T-helper 1 cell treated with Interleukin-12 subunit alpha and Interleukin-12 subunit beta and Interleukin-4 antibody, amounts not matched to agents 30 ng/mL and 1 ng/mL, for 36 hours (primary cell): ENCODE measurements around the gene PDZK1IP1. TPM values are rescaled to one million over a fixed set of nuclear protein-coding genes. Genes with fewer than 3 reads are reported as not detected.
"Not testable (repeated sequence)": the region's sequence is repeated elsewhere in the genome, so short reads cannot be mapped to it uniquely, and the experiment has no call there.

ENCODE experiments used
- intact Hi-C: fragments of 100-400 bp; cut with micrococcal nuclease; formaldehyde crosslinking; loops from one replicate; pipeline ENCODE4 v1.15.1; 2024
- total RNA-seq: library from RNA; stranded (reverse); gene quantifications from 2 replicates; pipeline ENCODE4 v1.2.3, GENCODE V29; 2022

The PDZK1IP1 gene
- total RNA-seq, 1 donor from 2014 or later, result not detected

DNA sequence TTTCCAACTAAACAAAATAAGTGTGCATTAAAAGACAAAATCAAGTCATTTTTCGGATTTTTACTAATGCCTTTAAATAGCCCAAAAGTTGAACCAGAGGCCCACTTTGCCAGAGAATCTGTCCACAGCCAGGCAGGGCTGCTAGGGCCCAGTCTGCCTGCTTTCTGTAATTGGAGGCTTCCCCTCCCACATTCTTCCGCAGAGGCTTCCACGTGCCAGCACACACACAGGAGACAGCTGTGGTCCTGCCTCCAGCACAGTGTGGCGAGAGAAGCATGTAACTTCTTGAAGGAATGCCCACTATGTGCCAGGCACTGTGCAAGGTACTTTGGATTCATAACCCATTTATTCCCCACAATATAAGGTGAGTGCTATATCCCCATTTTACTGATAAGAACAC, 11.3 kb upstream of the PDZK1IP1 start:
- intact Hi-C loops, result no loop called here

DNA sequence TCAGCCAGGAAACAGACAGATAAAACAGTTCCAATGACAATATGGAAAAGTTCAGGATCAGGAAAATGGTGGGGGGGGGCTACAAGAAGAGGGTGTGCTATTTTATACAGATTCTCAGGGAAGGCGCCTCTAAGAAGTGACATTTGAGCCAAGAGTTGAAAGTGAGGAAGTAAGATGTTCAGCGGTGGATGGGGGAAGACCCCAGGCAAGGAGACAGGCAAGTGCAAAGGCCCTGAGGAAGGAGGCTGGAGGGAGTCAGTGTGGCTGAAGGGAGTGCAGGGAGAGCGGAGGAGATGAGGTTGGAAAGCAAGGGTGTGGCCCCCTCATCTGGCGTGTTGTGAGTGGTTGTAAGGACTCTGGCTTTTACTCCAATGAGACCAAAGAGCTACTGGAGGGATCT, 8.4 kb upstream of the PDZK1IP1 start:
- intact Hi-C loops, result no loop called here

GRCh38 chr1:47196622-47197021, 6.8 kb upstream of the PDZK1IP1 start:
- intact Hi-C loops, result no loop called here

GRCh38 chr1:47195981-47196380, 6.1 kb upstream of the PDZK1IP1 start:
- intact Hi-C loops, result not testable (repeated sequence)

DNA sequence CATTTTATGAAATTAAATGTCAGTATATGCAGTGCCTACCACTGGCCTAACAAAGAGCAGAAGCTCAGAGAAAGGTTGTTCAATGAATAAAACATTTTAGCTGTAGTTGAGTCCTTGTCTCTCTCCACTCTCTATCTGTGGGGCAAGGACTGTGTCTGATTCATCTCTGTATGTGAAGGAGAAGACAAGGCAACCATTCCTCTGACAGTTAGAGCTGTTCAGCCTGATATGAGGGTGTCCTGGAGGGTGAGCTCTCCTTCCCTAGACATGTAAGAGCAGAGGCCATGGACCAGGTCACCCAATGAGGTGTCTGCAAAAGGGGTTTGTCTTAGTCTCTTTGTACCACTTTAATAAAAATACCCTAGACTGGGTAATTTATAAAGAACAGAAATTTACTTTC, 4.5 kb upstream of the PDZK1IP1 start:
- intact Hi-C loops, result loop anchor here (5.0 kb wide), 1 partner anchor 138 kb away; the partner anchor contains the start of gene CMPK1

- intact Hi-C loops, result loop anchor here (1.0 to 5.0 kb wide), 7 partner anchors 70 to 517 kb away; partner anchors contain the start of genes CMPK1 and STIL
Measured at GRCh38 chr1:47193496-47193895, 3.7 kb upstream of the PDZK1IP1 start.

GRCh38 chr1:47192458-47193384, 2.9 kb upstream of the PDZK1IP1 start:
- intact Hi-C loops, result loop anchor here (1.0 to 5.0 kb wide), 7 partner anchors 71 to 518 kb away; partner anchors contain the start of genes CMPK1 and STIL

- intact Hi-C loops, result loop anchor here (2.0 to 5.0 kb wide), 2 partner anchors 140 to 245 kb away; partner anchors contain the start of gene CMPK1
Measured at GRCh38 chr1:47191940-47192457, 2.2 kb upstream of the PDZK1IP1 start.

- intact Hi-C loops, result loop anchor here (5.0 kb wide), 1 partner anchor 141 kb away; the partner anchor contains the start of gene CMPK1
Measured at GRCh38 chr1:47190857-47191256, 1.0 kb upstream of the PDZK1IP1 start.

GRCh38 chr1:47190509-47190855, 646 bp upstream of the PDZK1IP1 start:
- intact Hi-C loops, result loop anchor here (5.0 kb wide), 1 partner anchor 142 kb away; the partner anchor contains the start of gene CMPK1

DNA sequence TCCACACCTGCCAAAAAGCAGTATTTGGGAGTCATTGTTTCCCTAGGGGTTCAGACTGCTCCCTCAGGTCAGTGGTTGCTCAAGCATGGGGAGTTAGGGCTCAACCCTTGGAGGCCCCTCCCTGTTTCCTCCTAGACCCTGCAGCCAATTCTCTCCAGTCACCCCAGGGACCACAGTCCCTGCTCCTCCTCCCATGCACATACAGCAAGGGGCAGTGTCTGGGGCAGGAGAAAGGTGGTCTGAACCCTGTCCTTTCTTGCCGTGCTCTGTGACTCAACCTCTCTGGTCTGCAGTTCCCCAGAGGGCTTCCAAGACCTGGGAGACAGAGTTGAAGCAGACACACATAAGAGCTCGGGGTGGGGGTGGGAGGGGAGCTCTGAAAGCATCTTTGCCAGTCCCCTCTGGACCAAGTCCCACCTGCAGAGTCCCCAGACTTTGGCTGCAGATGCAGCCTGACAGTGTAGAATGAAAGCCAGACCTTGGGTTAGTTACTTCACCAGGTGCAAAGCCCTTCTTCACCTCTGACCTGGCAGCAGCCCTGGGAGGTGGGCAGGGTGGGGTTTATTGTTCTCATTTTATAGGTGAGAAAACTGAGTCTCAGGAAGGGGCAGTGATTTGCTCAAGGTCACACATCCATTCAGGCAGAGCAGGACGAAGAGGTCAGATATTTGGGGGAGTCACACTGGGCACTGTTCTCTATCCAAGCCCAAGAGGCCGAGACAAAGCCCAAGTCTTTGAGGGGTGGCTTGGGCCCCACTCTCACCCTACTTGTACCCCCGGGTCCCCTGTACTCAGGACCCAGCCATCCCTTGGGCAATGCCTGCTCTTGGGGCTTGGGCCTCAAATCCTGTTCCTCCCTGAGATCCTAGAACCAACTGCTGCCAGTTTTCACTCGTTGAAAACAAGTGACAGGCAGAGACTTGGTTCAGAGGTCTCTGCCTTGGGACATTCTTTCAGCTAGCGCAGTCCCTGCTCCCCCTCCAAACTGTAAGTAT, 748 bp downstream of the PDZK1IP1 start:
- intact Hi-C loops, result no loop called here

DNA sequence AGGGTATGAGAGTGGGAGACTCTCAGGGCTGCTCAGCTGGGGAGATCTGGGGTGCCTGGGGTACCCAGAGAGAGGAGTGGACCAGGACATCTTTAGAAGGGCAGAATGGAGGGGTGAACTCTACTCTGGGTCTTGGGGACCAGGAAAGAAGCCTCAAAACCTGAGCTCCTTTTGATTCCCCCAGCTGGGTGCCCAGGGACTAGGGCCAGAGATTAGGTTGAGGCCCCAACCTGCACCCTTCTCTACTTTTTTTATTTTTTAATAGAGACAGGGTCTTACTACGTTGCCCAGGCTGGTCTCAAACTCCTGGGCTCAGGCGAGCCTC, 1.9 kb downstream of the PDZK1IP1 start:
- intact Hi-C loops, result no loop called here

- intact Hi-C loops, result no loop called here
Measured at GRCh38 chr1:47187231-47187925, 2.5 kb downstream of the PDZK1IP1 start.

DNA sequence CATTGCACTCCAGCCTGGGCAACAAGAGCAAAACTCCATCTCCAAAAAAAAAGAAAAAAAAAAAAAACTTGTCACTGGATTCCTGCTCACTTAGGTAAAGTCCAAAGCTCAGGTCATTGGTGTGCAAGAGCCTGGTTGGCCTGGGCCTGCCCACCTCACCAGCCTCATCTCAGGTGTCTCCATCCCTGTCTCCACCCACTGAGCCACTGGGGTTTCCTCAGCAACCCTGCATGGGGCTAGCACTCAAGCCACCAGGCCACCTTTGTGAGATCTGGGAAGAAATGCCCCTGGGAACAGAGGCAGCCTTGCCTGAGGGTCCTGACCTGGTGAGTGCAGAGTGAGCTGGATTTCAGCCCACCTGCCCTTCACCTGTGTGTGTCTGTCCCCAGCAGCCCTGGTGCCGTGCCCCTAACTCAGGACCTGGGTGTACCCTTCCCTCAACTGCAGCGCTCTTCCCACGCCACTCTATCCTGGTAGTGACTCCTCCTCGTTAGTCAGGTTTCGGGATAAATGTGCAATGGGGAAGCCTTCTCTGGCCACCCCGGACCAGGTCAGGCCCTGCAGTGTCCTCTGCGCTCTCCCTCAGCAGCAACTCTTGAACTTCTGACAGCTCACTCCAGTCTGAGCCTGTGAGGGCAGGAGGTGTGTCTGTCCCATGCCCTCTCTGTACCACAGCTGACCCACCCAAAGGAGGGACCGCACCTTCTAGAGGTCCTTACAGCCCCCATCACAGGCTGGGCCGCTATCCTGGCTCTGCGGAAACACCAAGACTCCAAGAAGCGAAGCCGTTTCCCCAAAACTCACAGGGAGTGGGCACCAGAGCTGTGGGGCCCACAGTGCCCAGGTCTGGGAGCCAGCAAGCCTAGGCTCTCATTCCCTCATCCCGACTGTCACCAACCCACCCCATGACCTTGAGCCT, 3.3 kb downstream of the PDZK1IP1 start:
- intact Hi-C loops, result no loop called here

- intact Hi-C loops, result no loop called here
Measured at GRCh38 chr1:47184822-47185677, 4.8 kb downstream of the PDZK1IP1 start.

DNA sequence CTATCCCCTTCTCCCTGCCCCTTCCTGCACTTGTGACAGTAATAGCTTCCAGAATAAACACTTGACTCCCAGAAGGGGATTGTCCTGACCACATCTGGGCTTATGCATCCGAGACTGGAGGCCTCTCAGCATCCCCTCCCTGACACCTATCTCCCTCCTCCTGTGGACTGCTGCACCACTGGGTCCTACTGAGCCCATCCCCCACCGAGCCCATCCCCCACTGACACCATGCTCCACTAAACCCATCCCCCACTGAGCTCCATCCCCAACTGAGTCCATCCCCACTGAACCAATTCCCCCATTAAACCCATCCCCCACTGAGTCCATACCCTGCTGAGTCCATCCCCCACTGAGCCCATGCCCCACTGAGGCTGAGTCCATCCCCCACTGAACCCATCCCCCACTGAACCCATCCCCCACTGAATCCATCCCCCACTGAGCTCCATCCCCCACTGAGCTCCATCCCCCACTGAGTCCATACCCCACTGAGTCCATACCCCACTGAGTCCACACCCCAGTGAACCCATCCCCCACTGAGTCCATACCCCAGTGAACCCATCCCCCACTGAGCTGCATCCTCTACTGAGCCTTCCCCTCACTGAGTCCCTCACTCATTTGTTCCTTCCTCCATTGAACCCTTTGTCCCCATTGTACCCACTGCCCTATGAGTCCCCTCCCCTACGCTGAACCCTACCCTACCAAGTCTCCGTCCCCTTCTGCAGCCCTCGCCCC, 5.6 kb downstream of the PDZK1IP1 start:
- intact Hi-C loops, result no loop called here

GRCh38 chr1:47183308-47184089, 6.3 kb downstream of the PDZK1IP1 start:
- intact Hi-C loops, result no loop called here
